Ammon's horn (tissue), 1 donor: Measurements from ENCODE around the gene S100A14.
"Not testable (repeated sequence)": the region's sequence is repeated elsewhere in the genome, so short reads cannot be mapped to it uniquely, and the experiment has no call there.

Experiments
- DNase-seq: peaks from one replicate; pipeline ENCODE4 v3.0.0-alpha.2; 2016; ENCODE audit warnings: low spot score

The S100A14 gene

DNA sequence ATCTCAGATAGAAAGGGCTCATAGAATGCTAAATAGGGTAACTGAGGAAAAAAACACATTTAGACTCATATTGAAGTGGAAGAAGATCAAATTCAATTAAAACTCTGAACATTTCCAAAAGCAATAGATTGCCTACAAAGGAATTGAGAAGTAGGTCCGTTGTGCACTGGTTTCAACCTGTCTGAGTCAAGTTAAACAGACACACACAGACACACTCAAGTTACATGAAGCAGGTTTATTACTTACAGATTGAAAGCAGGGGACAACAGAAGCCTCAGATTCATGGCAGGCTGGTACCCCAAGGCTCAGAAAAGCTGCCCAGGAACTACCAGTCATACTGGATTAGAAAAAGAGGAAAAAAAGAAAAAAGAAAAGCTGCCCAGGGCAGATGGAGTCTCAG lies 29.8 kb downstream of the S100A14 start:
- DNase-seq, result no peak

DNA sequence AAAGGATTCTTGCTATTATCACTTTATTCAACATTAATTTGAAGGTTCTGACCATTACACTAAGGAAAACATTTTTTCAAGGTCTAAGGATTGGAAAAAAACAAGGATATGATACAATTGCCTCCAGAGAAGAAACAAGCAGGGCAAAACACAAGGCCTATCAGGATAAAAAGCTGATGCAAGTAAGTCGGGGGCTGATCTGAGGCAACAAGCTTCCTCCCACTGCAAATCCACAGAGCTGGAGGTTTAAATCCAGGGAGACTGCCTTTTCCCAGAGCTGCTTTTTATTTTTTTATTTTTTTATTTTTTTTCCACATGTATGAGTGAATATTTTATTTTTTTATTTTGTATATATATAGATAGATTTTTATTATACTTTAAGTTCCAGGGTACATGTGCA lies 31.1 kb downstream of the S100A14 start:
- DNase-seq, result no peak

DNA sequence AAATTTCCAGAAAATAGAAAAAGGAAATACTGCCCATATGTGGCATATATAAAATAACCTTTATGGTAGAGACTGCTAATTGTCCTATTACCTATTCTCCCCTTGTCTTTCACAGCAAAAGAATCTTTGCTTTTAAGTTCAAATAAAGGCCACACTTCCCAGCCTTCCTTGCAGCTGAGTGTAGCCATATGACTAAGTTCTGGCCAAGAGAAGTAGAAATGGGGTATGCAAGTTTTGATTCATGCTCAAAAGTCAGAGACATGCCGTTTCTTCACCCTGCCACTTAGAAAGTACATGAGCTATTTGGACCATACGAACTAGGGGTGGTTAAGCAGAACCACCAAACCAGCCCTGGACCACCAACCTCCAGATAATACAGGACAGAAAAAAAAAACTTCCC lies 32.1 kb downstream of the S100A14 start:
- no peak for DNase-seq

DNA sequence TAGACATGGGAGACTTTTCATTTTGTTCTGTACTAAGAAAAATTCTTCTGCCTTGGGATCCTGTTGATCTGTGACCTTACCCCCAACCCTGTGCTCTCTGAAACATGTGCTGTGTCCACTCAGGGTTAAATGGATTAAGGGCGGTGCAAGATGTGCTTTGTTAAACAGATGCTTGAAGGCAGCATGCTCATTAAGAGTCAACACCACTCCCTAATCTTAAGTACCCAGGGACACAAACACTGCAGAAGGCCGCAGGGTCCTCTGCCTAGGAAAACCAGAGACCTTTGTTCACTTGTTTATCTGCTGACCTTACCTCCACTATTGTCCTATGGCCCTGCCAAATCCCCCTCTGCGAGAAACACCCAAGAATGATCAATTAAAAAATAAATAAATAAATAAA lies 32.6 kb downstream of the S100A14 start:
- not testable (repeated sequence) for DNase-seq

DNA sequence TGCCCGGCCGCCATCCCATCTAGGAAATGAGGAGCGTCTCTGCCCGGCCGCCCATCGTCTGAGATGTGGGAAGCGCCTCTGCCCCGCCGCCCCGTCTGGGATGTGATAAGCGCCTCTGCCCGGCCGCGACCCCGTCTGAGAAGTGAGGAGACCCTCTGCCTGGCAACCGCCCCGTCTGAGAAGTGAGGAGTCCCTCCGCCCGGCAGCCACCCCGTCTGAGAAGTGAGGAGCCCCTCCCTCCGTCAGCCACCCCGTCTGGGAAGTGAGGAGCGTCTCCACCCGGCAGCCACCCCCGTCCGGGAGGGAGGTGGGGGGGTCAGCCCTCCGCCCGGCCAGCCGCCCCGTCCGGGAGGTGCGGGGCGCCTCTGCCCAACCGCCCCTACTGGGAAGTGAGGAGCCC lies 33.3 kb downstream of the S100A14 start:
- DNase-seq, result not testable (repeated sequence)

DNA sequence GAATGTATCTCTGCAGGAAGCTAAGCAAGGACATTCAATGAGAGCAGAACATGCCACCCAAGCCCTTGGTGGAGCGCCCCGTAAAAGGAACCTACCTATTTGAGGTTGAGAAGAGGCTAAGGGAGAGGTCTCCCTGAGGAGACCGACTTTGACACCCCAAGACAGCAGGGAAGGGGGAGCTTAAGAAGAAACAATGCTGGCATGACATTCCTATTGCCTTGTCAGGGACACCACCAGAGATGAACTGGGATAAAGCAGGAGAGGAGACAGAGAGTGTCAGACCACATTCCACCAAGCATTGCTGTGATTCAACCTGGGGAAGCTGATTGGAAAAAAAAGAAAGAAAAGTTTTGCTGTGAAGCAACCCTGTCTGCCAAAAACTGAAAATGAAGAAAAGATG lies 37.2 kb downstream of the S100A14 start:
- DNase-seq, result no peak

DNA sequence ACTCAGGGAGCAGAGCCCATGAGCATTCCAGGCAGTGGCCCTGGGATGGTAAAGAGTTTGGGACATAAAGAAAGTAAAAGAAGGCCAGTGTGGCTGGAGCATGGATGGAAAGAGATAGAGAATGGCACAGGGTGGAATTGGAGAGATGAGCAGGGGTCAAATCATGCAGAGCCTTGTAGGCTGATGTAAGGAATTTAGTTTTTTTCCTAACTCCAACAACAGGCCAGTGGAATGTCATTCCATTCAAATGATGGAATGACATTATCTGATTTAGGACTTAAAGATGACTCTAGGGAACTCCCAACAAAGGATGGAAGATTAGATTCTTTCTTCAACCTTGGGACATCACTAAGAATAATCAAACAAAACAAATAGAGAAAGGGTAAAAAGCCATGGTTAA lies 37.6 kb downstream of the S100A14 start:
- no peak for DNase-seq

DNA sequence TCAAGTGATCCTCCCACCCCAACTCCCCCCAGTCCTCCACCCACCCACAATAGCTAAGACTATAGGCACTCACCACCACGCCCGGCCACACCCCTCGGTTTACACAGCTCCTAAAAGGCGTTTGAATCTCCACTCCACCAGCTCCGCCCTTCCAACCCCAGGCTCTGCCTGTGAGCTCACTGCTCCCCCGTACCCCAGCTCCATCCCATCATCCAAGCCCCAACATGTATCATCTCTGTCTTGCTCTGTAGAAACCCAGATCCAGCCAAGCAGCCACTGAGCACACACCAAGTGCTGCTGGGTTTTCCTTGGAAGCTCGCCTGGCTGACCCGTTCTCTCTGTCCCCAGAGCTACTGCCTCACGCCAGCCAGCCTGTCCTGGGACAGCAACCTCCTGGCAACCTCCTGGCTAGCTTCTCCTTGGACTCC lies 38.5 kb downstream of the S100A14 start:
- DNase-seq, result peak; percentile 74

DNA sequence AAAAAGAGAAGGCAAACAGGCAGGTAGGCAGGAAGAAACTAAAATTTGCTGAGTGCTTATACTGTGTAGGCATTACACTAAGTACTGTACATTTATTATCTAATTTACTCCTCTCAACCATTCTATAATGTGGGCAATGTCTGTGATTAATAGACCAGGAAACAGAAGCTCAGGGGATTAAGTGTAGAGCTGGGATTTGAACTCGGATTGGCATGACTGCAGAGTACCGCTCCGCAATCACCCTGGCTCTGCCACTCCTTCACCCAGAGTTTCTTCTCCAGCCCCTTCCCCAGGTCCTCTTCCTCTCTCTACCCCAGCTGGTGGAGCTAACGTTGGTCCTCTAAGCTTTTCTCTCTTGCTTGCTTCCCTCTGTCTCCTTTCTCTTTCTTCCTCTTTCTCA lies 39.0 kb downstream of the S100A14 start:
- no peak for DNase-seq

DNA sequence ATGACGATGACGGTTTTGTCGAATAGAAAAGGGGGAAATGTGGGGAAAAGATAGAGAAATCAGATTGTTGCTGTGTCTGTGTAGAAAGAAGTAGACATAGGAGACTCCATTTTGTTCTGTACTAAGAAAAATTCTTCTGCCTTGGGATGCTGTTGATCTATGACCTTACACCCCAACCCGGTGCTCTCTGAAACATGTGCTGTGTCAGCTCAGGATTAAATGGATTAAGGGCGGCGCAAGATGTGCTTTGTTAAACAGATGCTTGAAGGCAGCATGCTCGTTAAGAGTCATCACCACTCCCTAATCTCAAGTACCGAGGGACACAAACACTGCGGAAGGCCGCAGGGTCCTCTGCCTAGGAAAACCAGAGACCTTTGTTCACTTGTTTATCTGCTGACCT lies 40.6 kb downstream of the S100A14 start:
- DNase-seq, result not testable (repeated sequence)

DNA sequence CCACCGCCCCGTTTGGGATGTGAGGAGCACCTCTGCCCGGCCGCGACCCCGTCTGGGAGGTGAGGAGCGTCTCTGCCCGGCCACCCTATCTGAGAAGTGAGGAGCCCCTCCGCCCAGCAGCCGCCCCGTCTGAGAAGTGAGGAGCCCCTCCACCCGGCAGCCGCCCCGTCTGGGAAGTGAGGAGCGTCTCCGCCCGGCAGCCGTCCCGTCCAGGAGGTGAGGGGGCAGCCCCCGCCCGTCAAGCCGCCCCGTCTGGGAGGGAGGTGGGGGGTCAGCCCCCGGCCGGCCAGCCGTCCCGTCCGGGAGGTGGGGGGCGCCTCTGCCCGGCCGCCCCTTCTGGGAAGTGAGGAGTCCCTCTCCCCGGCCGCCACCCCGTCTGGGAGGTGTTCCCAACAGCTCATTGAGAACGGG lies 41.0 kb downstream of the S100A14 start:
- not testable (repeated sequence) for DNase-seq

DNA sequence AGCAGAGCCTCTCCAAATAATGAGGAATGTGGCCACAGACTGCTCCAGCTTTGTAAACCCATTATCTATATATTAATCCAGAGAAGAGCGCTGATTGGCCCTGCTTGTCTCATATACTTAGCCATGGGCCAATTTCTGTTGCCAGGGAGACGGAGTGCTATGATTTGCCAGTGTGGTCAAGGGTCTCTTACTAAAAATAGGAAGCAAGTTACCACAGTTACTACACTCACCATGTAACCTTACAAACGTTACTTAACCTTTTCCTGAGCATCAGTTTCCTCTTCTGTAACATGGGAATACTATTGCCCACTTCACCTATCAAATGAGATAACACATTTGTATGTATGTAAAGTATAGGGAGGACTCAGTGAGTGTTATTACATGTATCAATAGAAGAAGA lies 42.8 kb downstream of the S100A14 start:
- DNase-seq, result no peak

DNA sequence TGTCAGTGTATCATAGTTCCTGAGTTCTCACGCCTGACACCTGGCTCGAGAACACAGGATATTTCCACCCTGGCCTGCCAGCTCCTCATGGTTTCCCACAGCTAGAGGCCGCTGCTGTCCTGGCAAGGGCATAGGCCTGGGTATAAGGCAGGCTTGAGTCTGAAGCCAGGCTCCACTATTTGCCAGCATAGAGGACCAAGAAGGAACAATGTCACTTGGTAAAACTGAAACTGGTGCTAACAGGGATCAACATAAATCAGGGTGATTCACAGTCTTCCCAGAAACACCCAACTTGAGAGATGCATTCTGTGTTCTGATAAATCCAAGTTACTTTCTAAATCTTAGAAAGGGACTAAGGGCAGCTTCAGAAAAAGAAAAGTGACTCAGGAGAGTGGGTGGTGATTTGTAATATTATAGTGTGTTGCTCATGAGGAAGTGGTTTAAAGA lies 43.5 kb downstream of the S100A14 start:
- peak; percentile 93 for DNase-seq

DNA sequence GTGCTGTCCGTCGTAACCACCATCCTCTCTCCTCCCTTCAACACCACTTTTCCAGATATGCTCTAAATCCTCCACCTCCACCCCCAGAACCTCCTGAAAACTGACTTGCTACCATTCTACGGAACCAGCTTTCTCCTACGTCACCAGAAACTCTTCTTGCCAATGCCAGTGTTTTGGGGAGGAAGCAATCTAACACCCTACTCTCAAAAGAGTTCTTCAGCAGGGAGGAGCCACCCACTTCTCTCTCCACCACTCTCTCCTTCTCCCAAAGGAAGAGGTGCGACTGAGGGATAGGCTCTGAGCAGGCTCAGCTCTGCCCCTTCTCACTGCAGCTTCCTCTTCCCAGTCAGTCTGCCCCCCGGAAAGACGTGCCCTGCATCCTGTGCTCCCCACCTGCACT lies 44.4 kb downstream of the S100A14 start:
- DNase-seq, result no peak

DNA sequence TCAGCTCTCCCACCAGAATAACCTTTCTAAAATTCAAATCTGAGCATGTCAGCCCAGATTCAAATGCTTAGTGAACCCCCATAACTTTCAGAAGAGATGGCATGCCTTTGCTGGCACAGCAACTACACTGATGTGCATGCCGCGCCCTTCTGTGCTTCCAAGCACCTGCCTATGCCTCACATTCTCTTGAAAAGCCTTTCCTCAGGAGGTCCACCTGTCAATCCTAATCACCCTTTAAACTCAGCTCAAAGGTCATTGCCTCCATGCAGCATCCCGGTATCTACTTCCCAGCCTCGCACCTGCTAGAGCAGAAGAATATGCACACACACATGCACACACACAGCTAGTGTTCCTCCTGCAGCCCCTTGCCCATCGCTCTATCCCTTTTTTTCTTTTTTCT lies 45.3 kb downstream of the S100A14 start:
- no peak for DNase-seq

DNA sequence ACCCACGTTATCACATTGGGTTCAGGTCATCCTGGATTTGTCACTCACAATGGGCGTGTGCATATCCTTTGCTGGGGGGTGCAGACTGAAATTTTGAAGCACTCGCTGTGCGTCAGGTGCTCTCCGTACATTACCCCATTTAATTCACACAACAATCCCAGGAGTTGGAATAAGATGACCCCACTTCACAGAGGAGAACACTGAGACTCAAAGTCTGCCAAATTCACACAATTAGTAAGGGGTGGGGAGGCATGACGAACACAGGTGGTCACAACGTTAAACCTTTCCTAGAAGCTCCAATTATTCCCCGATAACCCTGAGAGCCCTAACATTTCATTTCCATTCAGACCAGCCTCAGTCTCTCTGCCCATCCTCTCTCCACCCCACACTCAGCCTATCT lies 46.7 kb downstream of the S100A14 start:
- DNase-seq, result no peak

DNA sequence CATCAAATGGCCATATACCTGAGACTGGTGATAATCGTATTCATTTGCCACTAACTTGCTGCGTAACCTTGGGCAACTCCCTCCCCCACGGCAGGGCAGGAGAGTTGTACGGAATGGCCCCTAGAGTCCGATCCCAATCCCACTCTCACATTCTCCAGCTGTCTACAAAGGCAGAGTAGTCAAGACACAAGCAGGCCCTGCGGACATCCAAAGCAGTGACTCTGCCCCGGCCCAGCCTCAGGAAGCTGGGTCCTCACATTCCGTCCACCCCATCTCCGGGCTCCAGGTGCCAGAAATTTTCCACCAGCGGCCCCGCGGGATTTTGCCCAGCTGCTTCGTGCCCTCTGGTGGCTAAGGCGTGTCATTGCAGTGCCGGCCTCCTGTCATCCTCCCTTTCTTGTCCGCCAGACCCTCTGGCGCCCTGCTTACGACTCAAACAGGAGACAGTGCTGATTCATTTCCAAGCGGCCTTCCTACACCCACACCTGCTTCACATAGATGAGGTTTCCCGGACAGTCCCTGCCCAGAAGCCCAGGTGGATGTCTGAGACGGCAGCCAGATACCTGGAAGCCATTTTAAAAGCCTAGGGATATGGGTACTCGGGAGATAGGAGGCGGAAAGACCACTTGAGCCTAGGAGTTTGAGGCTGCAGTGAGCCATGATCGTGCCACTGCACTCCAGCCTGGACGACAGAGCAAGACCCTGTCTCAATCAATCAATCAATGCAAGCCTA lies 47.6 kb downstream of the S100A14 start:
- peak; percentile 86 for DNase-seq

DNA sequence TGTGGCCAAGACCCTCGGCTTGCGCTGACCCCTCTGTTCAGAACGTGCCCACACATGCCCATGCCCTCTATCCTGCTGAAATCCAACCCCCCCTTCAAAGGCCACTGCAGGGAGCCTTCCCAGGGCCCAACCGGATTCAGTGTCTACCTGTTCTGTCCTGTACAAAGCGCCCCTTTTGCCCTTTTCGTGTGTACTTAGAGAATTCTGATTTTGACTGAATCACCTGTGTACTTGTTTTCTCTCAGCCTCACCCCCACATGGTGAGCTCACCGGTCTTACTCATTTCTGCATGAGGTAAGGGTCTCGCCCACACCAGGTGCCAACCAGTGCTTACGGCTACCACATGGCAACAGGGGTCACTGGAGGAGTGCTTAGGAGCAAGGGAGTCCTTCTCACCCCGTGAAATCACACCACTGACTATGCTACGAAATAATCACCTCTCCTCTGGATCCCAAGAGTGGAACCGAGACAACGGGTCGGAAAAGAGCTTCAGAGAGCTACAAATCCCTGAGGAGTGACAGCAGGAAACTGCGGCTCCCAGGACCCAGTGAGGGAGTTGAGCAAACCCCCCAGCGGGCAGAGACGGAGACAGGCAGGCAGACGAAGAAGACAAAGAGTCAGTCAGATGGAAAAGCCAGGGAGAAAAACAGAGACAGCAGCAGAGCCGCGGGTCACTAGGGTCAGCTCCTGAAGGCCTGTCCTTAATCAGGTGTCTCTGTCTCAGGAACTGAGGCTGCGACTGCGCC lies 48.3 kb downstream of the S100A14 start:
- no peak for DNase-seq

DNA sequence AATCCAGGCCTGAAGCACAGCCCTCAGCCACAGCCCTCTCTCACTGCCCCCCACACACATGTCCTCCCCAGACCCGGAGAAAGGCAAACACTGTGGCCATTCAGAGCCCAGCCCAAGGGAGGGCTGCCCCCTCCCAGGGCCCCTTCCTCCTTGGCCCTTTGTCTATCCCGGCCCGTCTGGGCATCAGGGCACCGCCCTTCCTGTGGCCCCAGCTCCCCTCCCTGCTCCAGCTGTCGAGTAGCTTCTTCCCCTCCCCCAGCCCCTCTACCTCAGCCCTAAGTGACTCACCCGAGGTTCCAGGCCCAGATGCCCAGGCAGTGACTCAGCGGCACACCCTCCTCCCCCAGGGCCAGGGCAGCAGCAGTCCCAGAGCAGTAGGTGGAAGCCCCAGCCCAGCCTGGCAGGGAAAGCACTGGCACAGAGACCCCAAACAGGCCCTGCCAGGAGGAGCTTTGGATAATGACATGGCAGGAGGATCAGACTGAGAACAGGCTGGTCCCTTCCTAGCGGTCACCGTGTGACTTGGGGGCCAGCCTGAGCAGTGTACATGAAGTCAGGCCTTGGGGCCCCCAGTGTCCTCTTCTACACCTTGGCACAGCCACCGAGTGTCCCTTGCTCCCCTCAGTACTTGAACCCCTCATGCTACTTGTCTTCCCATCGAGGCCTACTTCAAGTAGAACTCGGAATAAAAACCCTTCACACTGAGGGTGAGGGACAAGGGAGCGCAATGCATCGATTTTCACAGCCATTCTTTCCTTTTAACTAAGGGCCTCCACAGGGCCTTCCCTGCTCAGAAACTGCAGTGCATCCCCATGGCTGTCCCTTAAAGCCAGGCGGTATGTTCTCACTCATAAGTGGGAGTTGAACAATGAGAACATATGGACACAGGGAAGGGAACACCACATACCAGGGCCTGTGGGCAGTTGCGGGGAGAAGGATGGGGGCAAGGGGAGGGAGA lies 49.4 kb downstream of the S100A14 start:
- DNase-seq, result peak; percentile 65

DNA sequence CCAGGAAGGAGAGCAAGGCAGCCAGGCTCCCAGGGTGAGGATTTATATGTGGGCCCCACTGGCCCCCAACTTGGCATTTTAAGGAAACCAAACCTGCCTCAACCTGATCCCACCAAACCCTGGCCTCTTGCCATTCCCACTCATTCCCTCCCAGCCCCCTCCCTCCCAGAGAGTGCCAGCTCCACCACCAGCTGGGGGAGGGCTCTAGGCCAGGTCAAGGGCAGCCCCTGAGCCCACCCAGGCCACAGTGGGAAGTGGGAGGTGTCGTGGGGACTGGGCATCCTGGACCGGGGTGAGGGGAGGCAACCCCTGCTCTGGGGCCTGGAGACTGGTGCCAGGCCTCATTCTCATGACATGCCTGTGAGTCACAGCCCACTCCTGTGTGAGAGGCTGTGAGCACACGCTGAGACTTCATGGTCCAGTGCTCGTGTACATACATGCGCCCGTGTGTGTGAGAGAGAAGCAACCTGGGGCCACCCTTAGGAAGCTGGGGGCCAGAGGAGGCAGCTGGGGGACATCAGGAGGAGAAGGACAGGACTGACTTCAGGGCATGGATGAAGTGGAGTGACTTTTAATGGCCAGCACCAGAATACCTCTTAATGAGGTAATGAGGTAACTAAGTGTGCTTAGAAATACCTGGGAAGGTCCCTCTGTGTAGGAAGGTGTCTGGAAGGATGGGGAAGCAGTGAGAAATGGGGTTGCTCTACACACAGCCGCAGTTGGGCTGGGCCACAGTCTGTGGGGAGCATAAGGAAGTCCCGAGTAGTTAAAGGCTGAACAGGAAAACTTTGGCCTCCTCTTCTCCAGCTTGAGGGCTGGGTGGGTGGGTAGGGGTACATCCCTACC lies 50.4 kb downstream of the S100A14 start, which contains the start of gene S100A2:
TSS of gene S100A2 (minus strand) at position 316 of the 846 bp plus-strand sequence. CDS start 1,967 bp downstream, outside the sequence.
- no peak for DNase-seq
